Mesendoderm (in vitro differentiated cells): Measurements from ENCODE around the gene KIF1A.

Experiments
- DNase-seq: peaks from one replicate; pipeline ENCODE4 v3.0.0; 2013
- H2AK5ac ChIP-seq: 2 replicates; pipeline ENCODE4 v1.6.1; 2013; ENCODE audit warnings: low read length, inconsistent platforms
- H2BK120ac ChIP-seq: 2 replicates; pipeline ENCODE4 v1.6.1; 2013; ENCODE audit warnings: low read depth, mild to moderate bottlenecking, low read length, moderate library complexity, mixed read lengths
- H2BK15ac ChIP-seq: replicated peaks from 2 replicates; pipeline ENCODE4 v1.6.1; 2013; ENCODE audit warnings: low read depth, mild to moderate bottlenecking, moderate library complexity
- H2BK5ac ChIP-seq: 2 replicates; pipeline ENCODE4 v1.6.1; 2013; ENCODE audit warnings: low read length, inconsistent platforms
- H3K18ac ChIP-seq: 2 replicates; pipeline ENCODE4 v1.6.1; 2013; ENCODE audit warnings: mild to moderate bottlenecking, low read length, mixed read lengths
- H3K23ac ChIP-seq: one replicate; pipeline ENCODE4 v1.6.1; 2013; ENCODE audit warnings: low read length
- H3K27ac ChIP-seq: 2 replicates; pipeline ENCODE4 v1.5.1; 2013; ENCODE audit warnings: low read depth, mild to moderate bottlenecking, inconsistent platforms, low read length, moderate library complexity
- H3K27me3 ChIP-seq: 2 replicates; pipeline ENCODE4 v1.6.1; 2013; ENCODE audit warnings: low read length, control low read depth, mild to moderate bottlenecking, inconsistent platforms; ENCODE audit not compliant: insufficient read depth, poor library complexity
- H3K36me3 ChIP-seq: 2 replicates; pipeline ENCODE4 v1.6.1; 2013; ENCODE audit warnings: low read length, inconsistent platforms; ENCODE audit not compliant: control insufficient read depth, insufficient read depth
- H3K4ac ChIP-seq: one replicate; pipeline ENCODE4 v1.6.1; 2013; ENCODE audit warnings: low read depth, mild to moderate bottlenecking, low read length, moderate library complexity
- H3K4me1 ChIP-seq: 2 replicates; pipeline ENCODE4 v1.6.1; 2013; ENCODE audit warnings: low read depth, low read length, inconsistent platforms; ENCODE audit not compliant: control insufficient read depth
- H3K4me2 ChIP-seq: 2 replicates; pipeline ENCODE4 v1.6.1; 2013; ENCODE audit warnings: low read length
- H3K4me3 ChIP-seq: 2 replicates; pipeline ENCODE4 v1.5.1; 2013; ENCODE audit warnings: mild to moderate bottlenecking, low read length
- H3K56ac ChIP-seq: one replicate; pipeline ENCODE4 v1.6.1; 2013; ENCODE audit warnings: low read length
- H3K79me1 ChIP-seq: 2 replicates; pipeline ENCODE4 v1.6.1; 2013; ENCODE audit warnings: low read length, inconsistent platforms
- H3K79me2 ChIP-seq: 2 replicates; pipeline ENCODE4 v1.6.1; 2013; ENCODE audit warnings: mild to moderate bottlenecking, low read length; ENCODE audit not compliant: control insufficient read depth, insufficient read depth
- H3K9ac ChIP-seq: 2 replicates; pipeline ENCODE4 v1.6.1; 2013; ENCODE audit warnings: low read length, inconsistent platforms
- H4K5ac ChIP-seq: one replicate; pipeline ENCODE4 v1.6.1; 2013; ENCODE audit warnings: low read length
- H4K8ac ChIP-seq: one replicate; pipeline ENCODE4 v1.6.1; 2013; ENCODE audit warnings: low read depth, mild to moderate bottlenecking, control low read depth, low read length, moderate library complexity
- WGBS: extraction: QIAGEN DNeasy Blood & Tissue Kit; methylation state at CpG from one replicate; pipeline ENCODE4 v1.1.7; 2013; ENCODE audit warnings: low lambda C conversion rate, missing lambda C conversion rate; ENCODE audit not compliant: insufficient coverage; ENCODE audit errors: extremely low coverage; 5-methylcytosine and 5-hydroxymethylcytosine counted together

Gene KIF1A

DNA sequence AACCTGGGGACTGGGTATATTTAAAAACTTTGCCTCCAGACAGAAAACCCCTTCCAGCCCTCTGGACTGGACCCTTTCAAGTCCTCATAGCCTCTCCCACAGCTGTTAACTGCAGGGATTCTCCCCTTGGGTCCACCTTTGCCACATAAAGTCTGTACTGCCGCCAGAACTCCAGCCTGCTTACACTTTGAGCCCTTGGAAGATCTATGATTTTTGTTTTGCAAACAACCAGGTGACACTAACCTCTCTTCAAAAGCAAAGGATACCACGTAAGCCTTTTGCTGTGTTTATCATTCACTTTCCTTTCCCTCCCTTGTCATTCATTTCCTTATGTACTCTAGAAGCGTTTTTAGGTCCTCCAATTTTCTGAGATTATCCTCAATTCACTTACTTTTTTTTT, 44.5 kb upstream of the KIF1A start:
- Histone ChIP-seq H3K27ac (no peak overlapping the region), H2BK120ac (no peak overlapping the region), H3K9ac (no peak overlapping the region), H3K4me3 (no peak overlapping the region), H3K36me3 (no peaks in the 10 kb centered on the region), H3K79me1 (no peaks in the 10 kb centered on the region), H3K4ac (no peak overlapping the region), H3K4me1 (no peaks in the 10 kb centered on the region), H3K56ac (no peak overlapping the region), H2BK15ac (no peak overlapping the region), H3K4me2 (no peak overlapping the region), H3K27me3 (no peaks in the 10 kb centered on the region), H4K8ac (no peak overlapping the region), H3K79me2 (no peaks in the 10 kb centered on the region), H3K23ac (no peak overlapping the region), H3K18ac (no peak overlapping the region), H4K5ac (no peak overlapping the region), H2AK5ac (no peak overlapping the region), H2BK5ac (no peak overlapping the region)
- no peak for DNase-seq
- no CpG with 5 or more reads among the region's 3 CpGs for WGBS

DNA sequence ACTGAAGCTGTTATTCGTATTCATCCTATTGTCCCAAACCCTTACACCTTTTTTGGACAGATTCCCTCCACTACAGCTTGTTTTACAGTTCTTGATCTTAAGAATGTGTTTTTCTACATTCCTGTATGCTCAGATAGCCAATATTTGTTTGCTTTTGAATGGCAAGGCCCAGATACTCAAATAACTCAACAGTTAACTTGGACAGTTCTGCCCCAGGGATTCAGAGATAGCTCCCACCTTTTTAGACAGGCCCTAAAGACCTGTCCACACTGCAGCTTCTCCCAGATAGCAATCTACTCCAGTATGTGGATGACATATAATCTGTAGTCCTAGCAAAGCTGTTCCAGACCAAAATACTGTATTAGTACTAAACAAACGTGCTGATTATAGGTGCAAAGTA, 41.5 kb upstream of the KIF1A start:
- no peak overlapping the region for H2BK15ac ChIP-seq
- H3K18ac ChIP-seq = no peak overlapping the region
- no peak overlapping the region for H3K56ac ChIP-seq
- no peak overlapping the region for H3K9ac ChIP-seq
- H3K4me2 ChIP-seq = no peak overlapping the region
- H3K27ac ChIP-seq = no peak overlapping the region
- H2BK120ac ChIP-seq = no peak overlapping the region
- no peaks in the 10 kb centered on the region for H3K27me3 ChIP-seq
- H3K4ac ChIP-seq = no peak overlapping the region
- no peaks in the 10 kb centered on the region for H3K79me1 ChIP-seq
- no peak overlapping the region for H3K4me3 ChIP-seq
- H3K4me1 ChIP-seq = no peaks in the 10 kb centered on the region
- no peak overlapping the region for H4K5ac ChIP-seq
- no peak overlapping the region for H2AK5ac ChIP-seq
- no CpG with 5 or more reads among the region's 2 CpGs for WGBS
- DNase-seq = no peak
- H3K79me2 ChIP-seq = no peaks in the 10 kb centered on the region
- H3K36me3 ChIP-seq = no peaks in the 10 kb centered on the region
- no peak overlapping the region for H4K8ac ChIP-seq
- no peak overlapping the region for H3K23ac ChIP-seq
- no peak overlapping the region for H2BK5ac ChIP-seq

DNA sequence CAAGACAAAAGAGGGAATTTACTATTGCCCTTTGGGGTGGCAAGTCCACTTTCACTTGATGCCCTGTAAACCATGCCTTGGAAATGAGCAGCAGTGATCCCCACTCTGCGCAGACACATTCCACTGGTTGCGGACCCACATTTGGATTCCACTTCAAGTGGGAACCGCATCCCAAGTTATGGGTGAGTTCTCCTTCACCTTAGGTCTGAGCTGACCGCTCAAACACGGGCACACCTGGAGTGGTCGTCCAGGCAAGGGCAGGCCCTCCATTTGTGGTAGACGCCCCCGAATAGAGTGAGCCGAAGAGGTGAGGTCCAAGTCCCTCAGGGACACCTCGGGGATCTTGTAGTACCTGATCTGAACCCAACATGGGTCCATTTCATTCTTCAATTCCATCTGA, 38.9 kb upstream of the KIF1A start:
- no peaks in the 10 kb centered on the region for H3K79me2 ChIP-seq
- no peak overlapping the region for H3K9ac ChIP-seq
- no peak overlapping the region for H4K5ac ChIP-seq
- H3K23ac ChIP-seq = no peak overlapping the region
- no peak overlapping the region for H3K18ac ChIP-seq
- no peaks in the 10 kb centered on the region for H3K79me1 ChIP-seq
- no peaks in the 10 kb centered on the region for H3K4me1 ChIP-seq
- no peak overlapping the region for H3K27ac ChIP-seq
- no peak overlapping the region for H4K8ac ChIP-seq
- no peaks in the 10 kb centered on the region for H3K36me3 ChIP-seq
- H3K4me2 ChIP-seq = no peak overlapping the region
- H3K4me3 ChIP-seq = no peak overlapping the region
- H2BK15ac ChIP-seq = no peak overlapping the region
- no peak overlapping the region for H2BK120ac ChIP-seq
- no peak overlapping the region for H3K4ac ChIP-seq
- no peak for DNase-seq
- H2BK5ac ChIP-seq = no peak overlapping the region
- no peaks in the 10 kb centered on the region for H3K27me3 ChIP-seq
- no peak overlapping the region for H2AK5ac ChIP-seq
- no CpG with 5 or more reads among the region's 10 CpGs for WGBS
- no peak overlapping the region for H3K56ac ChIP-seq

DNA sequence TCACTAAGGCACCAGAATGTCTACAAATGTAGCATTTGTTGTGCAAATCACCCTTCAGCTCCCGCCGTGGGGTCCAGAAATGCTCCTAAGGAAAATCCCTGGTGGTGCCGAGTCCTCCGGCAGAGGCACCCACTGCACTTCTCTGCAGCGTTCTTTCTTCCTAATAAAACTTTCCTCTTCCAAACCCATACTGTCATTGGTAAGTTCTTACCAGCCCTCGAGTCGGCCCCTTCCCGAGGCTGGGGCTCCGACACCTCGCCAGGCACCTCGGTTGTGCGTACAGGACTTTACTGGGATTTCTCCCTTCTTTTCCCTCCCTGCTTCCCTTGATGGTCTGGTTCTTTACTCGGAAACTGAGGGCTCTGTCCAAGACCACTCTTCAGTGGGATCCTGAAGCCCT, 38.3 kb upstream of the KIF1A start:
- no peak overlapping the region for H3K56ac ChIP-seq

DNA sequence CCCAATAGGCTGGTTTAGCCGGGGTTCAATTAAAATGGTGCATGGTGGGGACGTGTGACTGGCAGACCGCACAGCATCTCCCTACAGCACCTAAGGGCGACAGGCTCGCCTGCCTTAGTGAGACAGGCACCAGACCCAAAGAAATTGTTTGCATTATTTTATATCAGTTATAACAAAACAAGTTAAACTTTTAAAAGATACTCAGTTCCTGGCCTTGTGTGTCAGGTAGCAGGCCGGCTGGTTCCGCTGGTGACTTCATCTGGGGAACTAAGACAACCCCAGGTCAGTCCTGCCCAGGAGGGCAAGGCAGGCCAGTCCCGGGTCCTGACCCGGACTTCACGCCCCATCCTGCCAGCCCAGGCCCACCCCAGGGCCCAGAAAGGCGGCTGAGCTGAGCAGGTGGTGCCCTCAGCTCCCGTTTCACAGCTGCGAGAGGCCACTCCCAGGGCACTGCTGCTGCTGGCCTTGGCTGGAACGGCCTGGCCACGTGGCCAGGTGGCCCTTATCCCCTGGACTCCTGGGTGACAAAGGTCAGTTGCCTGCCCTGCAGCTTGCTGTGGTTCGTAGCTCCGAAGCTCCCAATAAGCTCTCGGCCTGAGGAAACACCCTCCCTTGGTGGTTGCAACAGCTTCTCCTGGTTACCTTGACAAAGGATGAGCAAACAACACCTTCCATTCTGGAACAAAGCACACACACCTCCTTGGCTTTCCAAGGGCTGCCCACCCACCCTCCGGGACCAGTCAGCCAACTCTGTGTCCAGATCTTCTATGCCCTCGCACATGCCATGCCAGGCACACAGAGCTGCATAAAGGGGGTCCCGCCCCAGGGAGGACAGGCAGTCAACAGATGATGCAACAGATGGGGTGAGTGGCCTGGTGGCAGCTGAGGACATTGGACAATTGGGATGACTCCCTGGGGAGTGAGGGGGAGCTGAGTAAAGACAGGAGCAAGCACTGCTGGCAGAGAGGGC, 37.3 kb upstream of the KIF1A start:
- Histone ChIP-seq H3K18ac (no peak overlapping the region), H2BK15ac (no peak overlapping the region), H3K36me3 (no peaks in the 10 kb centered on the region), H2BK5ac (no peak overlapping the region), H3K27ac (no peak overlapping the region), H3K4me3 (no peak overlapping the region), H3K56ac (no peak overlapping the region), H3K4me2 (no peak overlapping the region), H3K23ac (no peak overlapping the region), H3K27me3 (no peaks in the 10 kb centered on the region), H4K5ac (no peak overlapping the region), H3K4me1 (no peaks in the 10 kb centered on the region), H3K4ac (no peak overlapping the region), H4K8ac (no peak overlapping the region), H3K79me1 (no peaks in the 10 kb centered on the region), H3K79me2 (no peaks in the 10 kb centered on the region), H2AK5ac (no peak overlapping the region), H3K9ac (no peak overlapping the region), H2BK120ac (no peak overlapping the region)
- no CpG with 5 or more reads among the region's 21 CpGs for WGBS
- peak; percentile 50 for DNase-seq

More for the DNA sequence above, 38.3 kb upstream of the KIF1A start:
- H3K23ac ChIP-seq = no peak overlapping the region
- H4K8ac ChIP-seq = no peak overlapping the region
- H2BK120ac ChIP-seq = no peak overlapping the region
- H3K36me3 ChIP-seq = no peaks in the 10 kb centered on the region
- DNase-seq = no peak
- WGBS = no CpG with 5 or more reads among the region's 13 CpGs
- no peak overlapping the region for H2BK15ac ChIP-seq
- H3K79me1 ChIP-seq = no peaks in the 10 kb centered on the region
- no peaks in the 10 kb centered on the region for H3K4me1 ChIP-seq
- H3K4ac ChIP-seq = no peak overlapping the region
- H4K5ac ChIP-seq = no peak overlapping the region
- H3K27me3 ChIP-seq = no peaks in the 10 kb centered on the region
- no peak overlapping the region for H3K18ac ChIP-seq
- no peak overlapping the region for H3K9ac ChIP-seq
- H3K79me2 ChIP-seq = no peaks in the 10 kb centered on the region
- H2AK5ac ChIP-seq = no peak overlapping the region
- no peak overlapping the region for H3K4me2 ChIP-seq
- H3K4me3 ChIP-seq = no peak overlapping the region
- no peak overlapping the region for H3K27ac ChIP-seq
- H2BK5ac ChIP-seq = no peak overlapping the region
